GM18499 (cell line): Measurements from ENCODE around the gene TASOR.

Experiments
- ATAC-seq: cut with Tn5 transposase; IDR thresholded peaks from one replicate; pipeline ENCODE4 v1.9.1; 2021; ENCODE audit warnings: moderate number of reproducible peaks; ENCODE audit not compliant: insufficient read depth, unreplicated experiment

Gene TASOR

DNA sequence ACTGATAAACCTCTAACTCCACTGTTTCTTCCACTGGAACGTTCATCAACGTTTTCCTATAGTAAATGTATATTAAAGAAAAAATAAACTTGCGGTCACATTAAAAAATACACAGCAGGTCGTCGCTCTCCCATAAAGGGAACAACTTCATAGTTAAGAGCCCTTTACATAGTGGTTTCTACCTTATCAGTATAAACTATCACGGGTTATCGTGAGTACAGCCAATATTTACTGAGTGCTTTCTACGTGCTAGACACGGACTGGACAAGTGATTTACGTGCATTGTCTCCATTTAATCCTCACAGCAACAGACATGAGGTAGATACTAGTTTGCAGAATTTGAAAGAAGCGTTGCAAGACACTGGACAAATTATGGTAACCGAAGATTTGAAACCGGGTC, 964 bp upstream of the TASOR start:
- ATAC-seq: no peak

DNA sequence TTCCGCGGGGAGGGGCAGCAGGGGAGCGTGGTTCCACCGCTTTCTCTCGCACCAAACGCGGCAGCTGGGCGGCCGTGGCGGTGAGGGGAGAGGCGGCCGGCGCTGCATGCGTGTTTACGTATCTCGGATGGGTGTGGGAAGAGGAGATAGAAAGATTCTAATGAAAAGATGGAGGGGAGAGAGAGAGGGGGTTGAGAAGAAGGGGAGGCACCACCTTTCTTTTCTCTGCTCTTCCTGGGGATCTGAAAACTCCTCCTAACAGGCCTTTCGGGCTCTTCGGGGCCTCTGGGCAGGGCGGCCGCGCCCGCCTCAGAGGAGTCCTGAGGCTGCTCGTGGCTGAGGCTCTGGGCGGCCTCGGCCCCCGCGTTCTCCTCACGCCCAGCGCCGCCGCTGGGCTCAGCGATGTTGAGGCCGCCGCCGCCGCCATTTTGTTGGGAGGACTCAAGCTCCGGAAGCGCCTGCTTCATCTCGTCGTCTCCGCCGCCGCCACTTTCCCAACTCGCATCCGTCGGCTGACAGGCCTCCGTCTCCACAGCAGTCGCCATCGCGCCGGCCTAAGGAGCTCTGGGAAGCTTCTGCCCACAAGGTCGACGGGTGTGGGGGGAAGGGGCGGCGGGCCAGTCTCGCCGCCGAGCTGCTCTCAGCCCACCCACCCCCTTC, 473 bp downstream of the TASOR start:
- no peak for ATAC-seq

DNA sequence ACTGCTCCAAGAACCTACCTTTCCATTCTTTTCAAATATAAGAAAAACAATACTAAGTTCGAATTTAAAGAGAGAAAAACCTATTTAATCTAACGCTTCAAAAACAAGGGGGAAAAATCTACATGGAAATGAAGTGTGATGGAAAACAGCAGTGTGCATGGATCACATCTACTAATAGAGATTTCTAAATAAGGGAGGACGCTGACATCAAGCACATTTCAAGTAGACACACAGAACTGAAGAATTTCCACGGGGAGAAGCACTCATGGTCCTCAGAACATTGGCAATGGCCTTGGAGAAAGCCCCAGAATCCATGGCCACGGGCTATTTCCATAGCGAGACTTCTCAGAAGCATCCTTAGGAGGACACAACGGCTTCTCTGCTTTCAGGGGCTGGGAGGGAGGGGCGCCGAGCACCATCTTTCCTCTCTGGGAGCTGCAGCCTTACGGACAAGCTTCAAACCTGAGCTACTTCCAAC, 1.0 kb downstream of the TASOR start:
- ATAC-seq: no peak

DNA sequence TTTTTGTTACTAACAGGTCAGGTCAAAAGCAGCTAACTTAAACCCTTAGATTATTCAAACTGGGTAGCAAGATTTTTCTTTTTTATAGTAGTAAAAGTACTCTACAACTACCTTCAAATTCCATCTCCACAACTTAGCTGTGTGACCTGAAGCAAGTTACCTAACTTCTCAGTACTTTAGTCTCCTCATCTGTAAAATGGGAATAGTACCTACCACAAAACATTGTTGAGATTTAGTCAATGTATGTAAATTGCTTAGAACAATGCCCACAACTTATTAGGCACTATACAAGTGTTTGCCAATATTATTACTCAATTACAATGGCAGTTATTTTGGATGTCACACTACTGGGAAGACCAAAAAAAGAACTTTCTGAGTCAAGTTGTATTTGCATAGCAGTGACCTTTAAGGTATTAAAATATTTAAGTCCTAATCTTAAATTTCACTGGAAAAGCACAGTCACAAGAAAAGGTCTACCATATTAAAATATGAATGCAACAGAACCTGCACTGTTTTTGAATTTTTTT, 2.9 kb downstream of the TASOR start:
- ATAC-seq: no peak

DNA sequence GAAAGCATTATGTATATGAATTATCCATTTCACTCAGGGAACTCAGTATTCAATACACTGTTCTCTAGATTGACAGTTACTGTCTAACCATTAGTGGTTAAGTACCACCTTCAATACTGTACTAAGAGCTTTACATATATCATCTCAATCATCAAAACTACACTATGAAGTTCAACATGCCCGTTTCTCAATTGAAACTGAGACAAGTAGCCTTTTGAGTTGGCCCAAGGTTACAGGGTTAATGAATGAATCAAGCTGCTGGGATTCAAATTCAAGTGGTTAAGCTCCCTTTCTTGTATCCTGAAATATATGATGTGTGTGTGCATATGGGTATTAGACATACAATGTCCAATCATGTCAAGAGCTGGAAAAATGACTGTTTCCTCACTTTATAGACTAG, 5.8 kb downstream of the TASOR start:
- no peak for ATAC-seq

DNA sequence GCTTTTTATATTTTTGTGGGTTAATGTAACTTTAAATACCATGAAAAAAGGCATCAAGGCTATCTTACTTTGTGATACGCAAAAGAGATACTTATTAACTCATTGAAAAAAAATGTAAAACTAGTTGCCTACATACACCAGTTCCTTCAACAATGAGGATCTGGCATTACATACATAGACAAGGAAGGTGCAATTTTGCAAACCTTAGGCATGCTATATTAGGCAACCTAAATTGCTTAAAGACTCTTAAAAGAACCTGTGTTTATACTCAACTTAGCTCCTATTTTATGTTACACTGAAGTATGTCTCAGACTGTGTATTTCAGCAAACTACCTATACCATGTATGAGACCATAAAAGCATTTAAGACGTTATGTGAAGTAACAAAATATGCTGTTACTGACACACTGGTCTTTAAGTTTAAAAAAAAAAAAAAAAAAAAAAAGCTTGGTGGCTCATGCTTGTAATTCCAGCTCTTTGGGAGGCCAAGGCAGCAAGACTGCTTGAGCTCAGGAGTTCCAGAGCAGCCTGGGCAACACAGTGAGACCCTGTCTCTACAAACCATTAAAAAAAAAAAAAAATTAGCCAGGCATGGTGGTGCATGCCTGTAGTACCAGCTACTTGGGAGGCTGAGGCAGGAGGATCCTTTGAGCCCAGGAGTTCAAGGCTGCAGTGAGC, 9.1 kb downstream of the TASOR start:
- no peak for ATAC-seq

DNA sequence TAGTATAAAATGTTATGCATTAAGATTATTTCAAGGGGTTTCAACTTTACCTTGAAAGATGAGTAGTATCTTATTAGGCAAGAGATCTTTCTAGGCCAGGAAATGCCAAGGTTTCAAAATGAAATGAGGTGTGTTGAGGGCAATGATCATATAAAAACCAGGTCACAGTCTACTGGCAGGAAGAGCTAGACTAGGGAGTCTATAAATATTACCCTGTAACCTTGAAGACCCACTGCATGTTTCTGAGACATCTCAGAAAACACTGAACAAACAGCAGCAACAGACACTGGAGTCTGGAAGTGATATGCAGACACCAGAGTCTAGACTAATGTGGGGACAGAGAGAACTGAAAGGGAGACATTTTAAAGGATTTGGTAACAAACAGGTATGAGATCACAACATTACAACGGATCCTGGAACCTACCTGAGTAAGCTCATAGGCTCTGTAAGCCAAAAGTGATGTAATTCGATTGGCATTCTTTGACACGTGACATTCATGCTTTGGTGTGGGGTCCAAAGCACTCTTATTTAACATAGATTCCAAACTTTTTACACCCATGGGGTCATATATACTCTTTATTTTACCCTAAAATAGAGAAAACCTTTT, 15.0 kb downstream of the TASOR start:
- no peak for ATAC-seq

DNA sequence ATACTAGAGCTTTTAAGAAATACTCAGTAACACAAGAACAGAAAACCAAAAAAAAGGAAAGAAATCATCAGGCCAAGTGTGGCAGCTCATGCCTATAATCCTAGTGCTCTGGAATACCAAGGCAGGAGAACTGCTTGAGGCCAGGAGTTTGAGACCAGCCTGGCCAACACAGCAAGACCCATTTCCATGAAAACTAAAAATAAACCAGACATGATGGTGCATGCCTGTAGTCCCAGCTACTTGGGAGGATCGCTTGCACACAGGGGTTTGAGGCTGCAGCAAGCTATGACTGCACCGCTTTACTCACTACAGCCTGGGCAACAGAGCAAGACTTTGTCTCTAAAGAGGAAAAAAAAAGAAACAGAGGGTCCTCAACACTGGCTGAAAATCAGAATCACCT, 18.2 kb downstream of the TASOR start:
- ATAC-seq: no peak

DNA sequence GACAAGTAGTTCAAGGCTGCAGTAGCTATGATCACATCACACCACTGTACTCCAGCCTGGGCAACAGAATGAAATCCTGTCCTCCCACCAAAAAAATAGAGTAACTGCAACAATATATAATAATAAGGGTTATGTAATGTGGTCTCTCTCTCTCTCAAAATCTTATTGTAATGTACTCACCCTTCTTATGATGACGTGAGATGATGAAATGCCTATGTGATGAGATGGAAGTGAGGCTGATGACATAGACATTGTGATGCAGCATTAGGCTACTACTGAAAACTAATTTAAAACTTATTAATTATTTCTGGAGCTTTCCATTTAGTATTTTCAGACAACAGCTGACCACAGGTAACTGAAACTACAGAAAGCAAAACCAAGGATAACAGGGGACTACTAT, 27.4 kb downstream of the TASOR start:
- no peak for ATAC-seq

DNA sequence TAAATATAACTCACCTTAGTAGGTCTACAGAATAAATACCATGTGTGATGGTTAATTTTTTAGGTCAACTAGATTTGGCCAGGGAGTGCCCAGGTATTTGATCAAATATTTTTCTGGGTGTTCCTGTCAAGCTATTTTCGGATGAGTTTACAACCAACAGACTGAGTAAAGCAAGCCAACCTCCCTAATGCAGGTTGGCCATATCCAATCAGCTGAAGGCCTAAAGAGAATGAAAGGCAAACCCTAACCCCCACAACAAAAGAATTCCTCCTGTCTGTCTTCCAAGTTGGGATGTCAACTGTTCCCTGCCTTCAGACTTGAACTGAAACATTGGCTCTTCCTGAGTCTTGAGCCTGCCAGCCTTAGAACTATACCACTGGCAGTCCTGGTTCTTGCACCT, 28.6 kb downstream of the TASOR start:
- ATAC-seq: no peak

DNA sequence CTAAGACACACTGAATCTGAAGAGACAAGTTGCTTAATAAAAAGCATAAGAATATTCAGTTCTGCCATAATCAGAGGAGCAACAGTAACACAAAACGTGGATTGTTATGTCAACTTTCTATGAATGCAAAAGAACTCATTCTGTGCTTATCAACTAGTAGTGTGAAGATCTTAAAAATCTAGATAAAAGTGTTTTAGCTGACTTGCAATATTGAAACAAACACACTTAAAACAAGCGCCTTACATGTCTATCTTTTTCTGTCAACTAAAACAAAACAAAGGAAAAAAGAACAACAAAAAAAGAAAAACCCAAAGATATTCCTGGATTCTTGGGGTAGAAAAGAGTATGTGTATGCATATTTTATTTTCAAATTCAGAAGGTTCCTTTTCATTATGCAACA, 37.7 kb downstream of the TASOR start:
- ATAC-seq: no peak

DNA sequence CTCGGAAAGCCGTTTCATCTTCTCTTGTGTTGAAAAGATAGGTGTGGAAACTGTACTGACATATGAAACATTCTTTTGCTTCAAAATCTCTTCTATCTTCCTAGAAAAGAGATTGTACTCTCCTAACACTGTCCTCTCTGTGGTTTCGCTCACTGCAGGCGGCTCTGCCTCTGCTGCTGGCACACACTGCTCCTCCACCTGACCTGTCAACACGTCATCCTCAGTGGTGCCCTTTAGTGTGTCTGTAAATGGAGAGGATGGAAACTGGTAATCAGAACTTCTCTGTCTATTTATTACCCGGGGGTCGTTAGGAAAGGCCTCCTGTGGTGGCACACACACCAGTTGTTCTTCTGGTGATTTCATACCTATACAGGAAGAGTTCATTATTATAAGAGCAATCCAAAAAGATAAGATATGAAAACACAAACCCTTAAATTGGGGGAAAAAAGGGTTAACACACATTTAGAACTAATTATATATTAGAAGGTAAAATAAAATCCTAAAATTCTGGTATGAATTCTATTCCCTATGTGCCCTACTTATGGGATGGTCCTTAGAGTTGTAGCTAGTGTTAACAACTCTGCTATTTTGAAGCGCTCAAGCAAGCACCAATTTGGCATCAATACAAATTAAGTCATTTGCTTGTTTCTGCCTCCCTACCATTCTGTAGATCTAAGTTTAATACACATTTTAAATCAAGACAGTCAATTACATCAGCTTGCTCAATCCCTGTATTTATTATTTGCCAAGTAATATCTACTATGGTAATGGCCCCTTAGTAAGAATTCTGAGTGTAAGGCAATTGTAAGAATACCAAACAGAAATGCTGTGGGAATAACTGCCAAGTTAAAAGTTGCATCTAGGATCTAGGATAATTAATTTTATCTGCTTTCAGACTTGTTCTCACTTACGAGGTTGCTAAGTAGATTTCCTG, 49.2 kb downstream of the TASOR start:
- no peak for ATAC-seq
